ENCODE measurements around the gene CREM. TPM values are rescaled to one million over a fixed set of nuclear protein-coding genes. Genes with fewer than 3 reads are reported as not detected.

CREM gene
- total RNA-seq, 1 experiment from 2014 or later, result 20.0 TPM

GRCh38 chr10:35152992-35153391, 26.3 kb downstream of the CREM start:
- no peak overlapping the region for H2BK120ac ChIP-seq (ENCODE audit: low read depth, low read length, poor library complexity, severe bottlenecking)
- H3K9ac ChIP-seq (ENCODE audit: extremely low read depth, insufficient read length, low read length), result no peak overlapping the region
- no peak overlapping the region for H2AFZ ChIP-seq (ENCODE audit: low read length)
- H4K91ac ChIP-seq (ENCODE audit: insufficient read length, low read depth, low read length), result no peak overlapping the region
- H3K56ac ChIP-seq (ENCODE audit: insufficient read length, low read depth, low read length), result no peak overlapping the region
- no peaks in the 10 kb centered on the region for H3K79me1 ChIP-seq (ENCODE audit: insufficient read depth, low read depth, low read length, poor library complexity, severe bottlenecking)
- H3K79me2 ChIP-seq (ENCODE audit: insufficient read depth, low read length), result no peaks in the 10 kb centered on the region
- H2BK5ac ChIP-seq (ENCODE audit: insufficient read length, low read length), result no peak overlapping the region
- DNase-seq, result no peak
- H4K5ac ChIP-seq (ENCODE audit: insufficient read length, low read depth, low read length), result no peak overlapping the region
- H4K8ac ChIP-seq (replicated peaks; ENCODE audit: insufficient read length, low read depth, low read length), result no peak overlapping the region
- 0 out of 7 replicates have a peak, but pooled peaks cover 0 to 3% (median under 1%) of the 10 kb centered on the region in 3 experiments for H3K36me3 Mint-ChIP-seq (ENCODE audit: insufficient read depth in 1 of 3, low read depth in 3 of 3)
- no peaks in the 10 kb centered on the region for H3K23me2 ChIP-seq (ENCODE audit: insufficient read length, low read depth, low read length, poor library complexity, severe bottlenecking)
- H3K4ac ChIP-seq (ENCODE audit: low read depth, low read length), result no peak overlapping the region
- no peaks in the 10 kb centered on the region for H3K9me3 ChIP-seq (ENCODE audit: control insufficient read depth, low read depth, low read length)
- peaks cover 8 to 15% of the 10 kb centered on the region in 2 experiments for H3K4me1 Mint-ChIP-seq
- H2BK15ac ChIP-seq (ENCODE audit: low read depth, low read length), result no peak overlapping the region
- WGBS (ENCODE audit: extremely low coverage, insufficient read length, low lambda C conversion rate), result no CpG with 5 or more reads among the region's 3 CpGs
- no peak overlapping the region for H3K23ac ChIP-seq (ENCODE audit: insufficient read length, low read depth, low read length)
- no peak overlapping the region for H2BK12ac ChIP-seq (ENCODE audit: insufficient read length, low read depth, low read length)
- H3K27me3 ChIP-seq (ENCODE audit: insufficient read depth, low read length), result no peaks in the 10 kb centered on the region
- H3K14ac ChIP-seq (ENCODE audit: insufficient read depth, low read length), result no peak overlapping the region
- H3K27ac Mint-ChIP-seq, result no peak overlapping the region
- no peaks in the 10 kb centered on the region for H4K20me1 ChIP-seq (ENCODE audit: control insufficient read depth, insufficient read depth, insufficient read length)
- no peak overlapping the region for H3K27ac ChIP-seq (ENCODE audit: insufficient read length, low read depth, low read length)
- no peak overlapping the region for H3K18ac ChIP-seq (ENCODE audit: insufficient read length, low read depth, low read length)
- no peak overlapping the region for H3K4me3 Mint-ChIP-seq
- no peak overlapping the region for H2BK20ac ChIP-seq (ENCODE audit: low read depth, low read length, poor library complexity, severe bottlenecking)
- H3K4me2 ChIP-seq (ENCODE audit: insufficient read depth, insufficient read length, low read length), result no peak overlapping the region
- no peak overlapping the region for H2AK5ac ChIP-seq (ENCODE audit: insufficient read length, low read length)
- H3T11ph ChIP-seq (ENCODE audit: low read length), result no peak overlapping the region
- no peaks in the 10 kb centered on the region for H3K4me1 ChIP-seq (ENCODE audit: insufficient read depth, low read length)
- no peaks in the 10 kb centered on the region for H3K27me3 Mint-ChIP-seq (ENCODE audit: low read depth)
- no peak for TF ChIP-seq CTCF (conservative IDR thresholded peaks at IDR 0.05)
- no peaks in the 10 kb centered on the region; a peak in 1 of 5 replicates for H3K9me3 Mint-ChIP-seq
